Measurements from ENCODE around the gene TSPYL6. TPM values are rescaled to one million over a fixed set of nuclear protein-coding genes. Genes with fewer than 3 reads are reported as not detected.
A peak's percentile ranks its signal among the peaks of the same experiment; 100 is the strongest.

The TSPYL6 gene
- total and polyA plus RNA-seq, 4 donors = 0.14 to 0.50 (median 0.23) TPM

GRCh38 chr2:54207666-54208195 lies 48.3 kb downstream of the TSPYL6 start:
- peak overlapping the region; percentile 36 for H3K27ac ChIP-seq (ENCODE audit: low read depth, low read length)
- 50% methylated on average over 1 of the region's 3 CpGs for WGBS (ENCODE audit: insufficient coverage)

GRCh38 chr2:54206596-54206995 lies 49.4 kb downstream of the TSPYL6 start:
- WGBS (ENCODE audit: insufficient coverage) = no CpG with 5 or more reads among the region's 2 CpGs
- no peak overlapping the region for H3K27ac ChIP-seq (ENCODE audit: low read depth, low read length)
- no peak overlapping the region for H3K4me3 ChIP-seq (ENCODE audit: low read depth, low read length)
- no peaks in the 10 kb centered on the region for H3K36me3 ChIP-seq (ENCODE audit: control insufficient read depth, insufficient read depth, low read length)
- no peaks in the 10 kb centered on the region for H3K27me3 ChIP-seq (ENCODE audit: control insufficient read depth, insufficient read depth, low read length)
- no peaks in the 10 kb centered on the region for H3K4me1 ChIP-seq (ENCODE audit: control insufficient read depth, insufficient read depth, low read length)
- DNase-seq (ENCODE audit: low read depth in 4 of 6, low spot score in 6 of 6) = peak in 2 of 6 donors; percentile 61 to 69
- H3K9me3 ChIP-seq (ENCODE audit: control insufficient read depth, insufficient read depth, low read length) = no peaks in the 10 kb centered on the region

More at GRCh38 chr2:54207666-54208195, 48.3 kb downstream of the TSPYL6 start:
- Histone ChIP-seq H3K4me1 (ENCODE audit: control insufficient read depth, insufficient read depth, low read length) (no peaks in the 10 kb centered on the region), H3K9me3 (ENCODE audit: control insufficient read depth, insufficient read depth, low read length) (no peaks in the 10 kb centered on the region), H3K36me3 (ENCODE audit: control insufficient read depth, insufficient read depth, low read length) (no peaks in the 10 kb centered on the region), H3K4me3 (ENCODE audit: low read depth, low read length) (no peak overlapping the region), H3K27me3 (ENCODE audit: control insufficient read depth, insufficient read depth, low read length) (no peaks in the 10 kb centered on the region)
- peak in 1 of 6 donors; percentile 20 for DNase-seq (ENCODE audit: low read depth in 4 of 6, low spot score in 6 of 6)

GRCh38 chr2:54204476-54204875 lies 51.6 kb downstream of the TSPYL6 start:
- H3K4me1 ChIP-seq (ENCODE audit: control insufficient read depth, insufficient read depth, low read length) = no peaks in the 10 kb centered on the region
- H3K27me3 ChIP-seq (ENCODE audit: control insufficient read depth, insufficient read depth, low read length) = no peaks in the 10 kb centered on the region
- no peaks in the 10 kb centered on the region for H3K36me3 ChIP-seq (ENCODE audit: control insufficient read depth, insufficient read depth, low read length)
- no peak overlapping the region for H3K27ac ChIP-seq (ENCODE audit: low read depth, low read length)
- no peak for DNase-seq (ENCODE audit: low read depth in 4 of 6, low spot score in 6 of 6)
- no peak overlapping the region for H3K4me3 ChIP-seq (ENCODE audit: low read depth, low read length)
- WGBS (ENCODE audit: insufficient coverage) = no CpG with 5 or more reads among the region's 2 CpGs
- H3K9me3 ChIP-seq (ENCODE audit: control insufficient read depth, insufficient read depth, low read length) = no peaks in the 10 kb centered on the region

Other genes with a start within 250 kb of the TSPYL6 start
- gene ACYP2, start 140.6 kb downstream of the TSPYL6 start, total RNA-seq = 10 to 100 TPM; 23.6 to 30.6 TPM
- 10 to 100 TPM; 55.5 to 61.4 TPM for gene ACYP2, start 140.6 kb downstream of the TSPYL6 start, polyA plus RNA-seq (ENCODE audit: insufficient read length in 2 of 2)
- gene SPTBN1, start 200.1 kb upstream of the TSPYL6 start, total RNA-seq = 100 to 1,000 TPM; 495 to 501 TPM
- gene SPTBN1, start 200.1 kb upstream of the TSPYL6 start, polyA plus RNA-seq (ENCODE audit: insufficient read length in 2 of 2) = 100 to 1,000 TPM; 351 to 357 TPM

Data from spinal cord (tissue), 10 donors.